CMK (cell line): Measurements from ENCODE around the gene BIRC2.
A peak's percentile ranks its signal among the peaks of the same experiment; 100 is the strongest.
"Not testable (repeated sequence)": the region's sequence is repeated elsewhere in the genome, so short reads cannot be mapped to it uniquely, and the experiment has no call there.

Source experiments
- DNase-seq: peaks from one replicate; pipeline ENCODE4 v3.0.0-alpha.2; 2010; ENCODE audit warnings: low read depth

Gene BIRC2

DNA sequence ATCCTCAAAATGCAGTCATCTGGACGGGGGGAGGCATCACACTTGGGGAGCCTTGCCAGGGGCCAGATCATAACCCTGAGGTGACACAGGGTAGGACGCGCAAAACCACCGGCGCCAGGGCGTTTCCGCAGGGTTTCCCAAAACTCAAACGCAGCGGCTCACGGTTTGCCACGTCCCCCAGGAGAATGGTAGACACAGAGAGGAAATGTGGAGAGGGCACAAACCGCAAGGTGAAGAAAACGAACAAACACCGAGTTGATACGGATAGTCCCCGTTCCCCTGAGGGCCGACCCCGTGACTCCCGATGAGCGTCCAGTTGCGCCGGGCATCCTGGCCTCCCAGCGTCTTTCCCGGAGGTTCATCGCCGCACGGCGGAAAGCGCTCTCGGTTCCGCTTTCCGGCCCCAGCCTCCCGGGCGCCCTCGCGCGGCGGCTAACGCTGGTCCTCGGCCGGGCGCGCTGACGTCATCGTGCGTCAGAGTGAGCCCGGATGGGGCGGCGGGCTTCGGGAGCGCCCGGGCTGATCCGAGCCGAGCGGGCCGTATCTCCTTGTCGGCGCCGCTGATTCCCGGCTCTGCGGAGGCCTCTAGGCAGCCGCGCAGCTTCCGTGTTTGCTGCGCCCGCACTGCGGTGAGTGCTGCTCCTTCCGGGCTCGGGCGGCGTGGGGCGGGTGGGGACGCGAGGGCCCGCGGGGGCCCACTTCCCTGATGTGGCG, at the start of gene BIRC2:
Gene BIRC2, plus strand, starts transcription at position 467 of the 714 bp plus-strand sequence. CDS start 2,641 bp downstream, outside the sequence.
- peak; percentile 77 for DNase-seq

DNA sequence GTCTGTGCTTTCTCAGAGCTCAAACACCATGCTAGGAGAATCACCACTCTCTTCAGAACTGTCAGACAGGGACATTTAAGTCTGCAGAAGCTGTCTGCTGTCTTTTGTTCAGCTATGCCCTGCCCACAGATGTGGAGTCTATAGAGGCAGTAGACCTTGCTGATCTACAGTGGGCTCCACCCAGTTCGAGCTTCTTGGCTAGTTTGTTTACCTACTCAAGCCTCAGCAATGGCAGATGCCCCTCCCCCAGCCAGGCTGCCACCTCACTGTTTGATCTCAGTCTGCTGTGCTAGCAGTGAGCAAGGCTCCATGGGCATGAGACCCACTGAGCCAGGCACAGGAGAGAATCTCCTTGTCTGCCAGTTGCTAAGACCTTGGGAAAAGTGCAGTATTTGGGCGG, 46.2 kb upstream of the BIRC2 start:
- not testable (repeated sequence) for DNase-seq

DNA sequence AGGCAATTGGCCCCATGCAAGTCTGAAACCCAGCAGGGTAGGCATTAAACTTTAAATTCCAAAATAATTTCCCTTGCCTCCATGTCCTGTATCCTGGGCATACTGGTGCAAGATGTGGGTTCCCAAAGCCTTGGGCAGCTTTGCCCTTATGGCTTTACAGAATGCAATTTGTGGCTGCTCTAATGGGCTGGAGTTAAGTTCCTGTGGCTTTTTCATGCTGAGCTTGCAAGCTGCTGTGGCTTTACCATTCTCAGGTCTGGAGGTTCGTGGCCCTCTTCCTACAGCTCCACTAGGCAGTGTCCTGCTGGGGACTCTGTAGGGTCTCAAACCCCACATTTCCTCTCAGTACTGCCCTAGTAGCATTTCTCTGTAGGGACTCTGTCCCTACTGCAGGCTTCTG, 44.8 kb upstream of the BIRC2 start:
- no peak for DNase-seq

DNA sequence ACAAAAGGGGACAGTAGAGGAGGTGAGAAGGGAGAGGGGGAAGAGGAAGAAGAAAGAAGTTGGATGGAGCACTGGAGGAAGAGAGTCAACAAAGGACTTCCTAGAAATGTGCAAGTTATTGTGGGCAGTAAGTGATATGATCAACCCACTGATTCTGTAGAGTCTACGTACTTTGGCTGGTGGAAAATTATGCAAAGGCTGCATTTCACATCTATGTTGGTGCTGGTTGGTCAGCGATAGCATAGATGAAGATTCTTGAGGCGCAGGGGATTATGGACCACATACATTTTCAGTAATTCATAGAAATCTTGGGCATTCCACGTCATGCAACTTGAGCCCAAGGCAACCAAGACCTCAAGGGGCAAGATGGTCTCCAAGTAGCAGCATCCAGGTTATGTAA, 42.3 kb upstream of the BIRC2 start:
- DNase-seq, result no peak

DNA sequence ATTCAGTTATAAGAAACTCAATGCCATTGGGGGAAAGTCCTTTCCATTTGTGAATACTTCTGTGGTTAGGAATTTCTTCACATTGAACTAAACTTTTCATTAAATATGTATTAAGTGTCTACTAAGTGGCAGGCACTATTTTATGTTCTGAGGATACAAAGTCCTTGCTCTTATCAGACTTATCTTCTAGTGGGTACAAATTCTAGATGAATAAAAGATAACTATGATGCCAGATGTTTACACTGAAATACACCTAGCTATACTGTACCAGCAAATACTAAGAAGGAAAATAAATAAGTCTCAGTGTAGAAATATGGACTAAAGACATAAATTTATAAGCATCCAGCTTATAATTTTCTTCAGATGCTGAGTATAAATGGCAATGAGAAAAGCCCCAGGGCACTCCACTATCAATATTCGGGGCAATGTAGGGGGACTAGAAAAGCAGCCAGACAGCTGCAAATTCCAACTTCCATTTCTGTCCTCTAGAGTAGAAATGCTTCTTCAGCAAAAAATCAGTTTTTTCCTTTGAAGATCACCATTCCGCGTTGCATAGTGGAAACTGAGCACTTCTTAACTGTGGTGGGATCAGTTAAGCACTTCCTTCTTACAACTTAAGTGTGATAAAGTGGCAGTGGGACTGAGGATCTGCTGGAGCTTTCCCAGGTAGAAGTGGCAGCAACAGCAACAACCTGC, 41.5 kb upstream of the BIRC2 start:
- no peak for DNase-seq

DNA sequence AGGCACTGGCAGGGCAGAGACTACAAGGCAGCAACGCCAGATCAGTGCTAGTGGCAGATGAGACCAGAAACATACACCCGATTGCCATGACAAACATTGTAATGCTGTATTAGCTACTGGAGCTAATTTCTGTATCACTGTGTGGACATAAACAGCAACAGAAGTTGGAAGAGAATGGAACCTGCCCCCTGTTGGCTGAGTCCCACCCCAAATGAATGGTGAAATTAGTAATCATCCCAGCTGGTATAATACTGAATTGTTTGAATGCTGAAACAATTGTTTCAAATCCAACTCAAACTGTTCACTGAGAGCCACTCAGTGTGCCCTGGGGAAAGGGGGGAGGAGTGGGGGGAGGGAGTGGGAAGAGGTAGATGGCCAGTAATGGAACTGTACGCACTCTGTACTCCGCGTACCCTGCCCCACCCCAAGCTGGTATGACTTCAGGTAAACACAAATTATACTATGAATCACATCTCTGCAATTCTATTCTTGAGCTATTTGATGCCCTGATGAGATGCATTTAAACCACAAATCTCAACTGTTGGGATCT, 40.9 kb upstream of the BIRC2 start:
- DNase-seq, result no peak

DNA sequence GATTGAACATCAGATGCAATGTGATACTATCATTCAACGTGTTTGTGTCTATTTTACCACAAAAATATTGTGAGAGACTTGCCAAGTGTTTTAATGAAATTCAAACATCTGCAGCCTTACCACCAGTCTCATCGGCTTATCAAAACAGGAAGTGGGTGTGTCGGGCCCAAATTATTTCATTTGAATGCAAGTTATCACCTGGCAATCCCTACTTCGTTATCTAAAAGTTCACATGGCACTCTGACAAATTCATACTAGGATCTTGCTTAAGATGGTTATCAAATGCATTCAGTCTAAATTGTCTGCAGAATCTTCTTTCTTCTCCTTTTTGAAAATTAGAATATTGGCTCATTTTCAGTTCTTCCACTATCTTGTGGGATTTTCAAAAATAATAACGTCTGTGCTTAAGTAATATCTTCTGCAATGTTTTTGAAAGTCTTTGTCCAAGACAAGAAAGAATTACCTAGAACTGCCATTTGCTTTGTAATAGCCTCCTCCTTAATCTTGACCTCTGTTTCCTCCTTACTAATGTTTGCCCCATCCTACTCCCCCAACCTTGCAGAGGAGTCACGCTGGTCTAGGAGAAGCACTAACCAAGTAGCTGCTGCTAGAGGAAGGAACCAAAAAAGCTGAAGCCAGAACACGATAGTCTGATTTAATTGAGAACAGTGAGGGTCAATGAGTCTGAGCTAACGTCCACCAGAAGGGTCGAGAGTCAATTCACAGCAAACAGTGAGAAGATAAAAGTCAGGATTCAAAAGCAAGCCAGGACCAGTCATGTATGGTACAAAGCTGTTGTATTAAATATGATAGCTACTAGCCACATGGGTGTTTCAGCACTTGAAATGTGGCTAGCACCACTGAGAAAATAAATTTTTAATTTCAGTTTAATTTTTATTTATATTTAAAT, 39.9 kb upstream of the BIRC2 start:
- DNase-seq, result no peak

DNA sequence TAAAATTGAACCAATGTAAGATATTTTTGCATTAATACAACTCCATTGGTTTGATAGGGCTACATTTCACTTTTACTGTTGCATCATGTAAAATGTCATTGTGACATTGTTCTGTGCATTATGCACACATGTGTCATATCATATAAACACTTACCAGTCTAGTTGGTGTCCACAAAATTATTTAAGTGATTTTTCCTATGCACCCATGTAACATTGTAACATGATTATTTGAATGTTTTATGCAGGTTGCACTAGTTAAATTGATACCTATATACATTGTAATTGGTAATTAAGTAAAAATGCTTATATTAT, 39.3 kb upstream of the BIRC2 start:
- no peak for DNase-seq

DNA sequence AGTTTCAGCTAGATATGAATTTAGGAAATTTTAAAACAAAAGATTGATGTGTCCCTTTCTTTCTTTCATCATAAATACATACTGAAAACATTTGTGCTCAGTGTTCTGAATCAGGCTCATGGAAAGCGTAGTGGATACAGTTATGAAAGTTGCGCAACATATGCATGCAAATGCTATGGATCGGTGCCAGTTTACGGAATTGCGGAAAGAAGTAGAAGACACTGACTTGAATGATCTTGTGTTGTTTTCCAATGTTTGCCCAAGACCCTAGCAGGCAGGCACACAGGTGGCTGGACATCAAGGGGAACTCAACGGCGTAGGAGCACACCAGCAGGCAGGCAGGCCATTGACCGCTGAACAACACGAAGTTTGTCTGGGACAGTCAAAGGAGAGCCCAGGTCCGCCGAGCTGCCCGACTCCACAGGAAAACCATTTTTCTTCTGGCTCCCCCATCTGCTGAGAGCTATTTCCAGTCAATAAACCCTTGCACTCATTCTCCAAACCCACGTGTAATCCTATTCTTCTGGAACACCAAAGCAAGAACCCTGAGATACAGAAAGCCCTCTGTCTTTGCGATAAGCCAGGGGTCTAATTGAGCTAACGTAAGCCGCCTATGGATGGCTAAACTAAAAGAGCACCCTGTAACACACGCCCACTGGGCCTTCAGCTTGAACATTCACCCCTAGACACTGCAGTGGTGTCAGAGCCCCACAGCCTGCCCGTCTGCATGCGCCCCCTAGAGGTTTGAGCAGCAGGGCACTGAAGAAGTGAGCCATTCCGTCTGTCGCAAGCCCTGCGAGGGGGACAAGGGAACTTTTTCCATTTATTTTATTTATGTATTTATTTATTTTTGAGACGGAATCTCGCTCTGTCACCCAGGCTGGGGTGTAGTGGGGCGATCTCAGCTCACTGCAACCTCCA, 37.1 kb upstream of the BIRC2 start:
- DNase-seq, result no peak

DNA sequence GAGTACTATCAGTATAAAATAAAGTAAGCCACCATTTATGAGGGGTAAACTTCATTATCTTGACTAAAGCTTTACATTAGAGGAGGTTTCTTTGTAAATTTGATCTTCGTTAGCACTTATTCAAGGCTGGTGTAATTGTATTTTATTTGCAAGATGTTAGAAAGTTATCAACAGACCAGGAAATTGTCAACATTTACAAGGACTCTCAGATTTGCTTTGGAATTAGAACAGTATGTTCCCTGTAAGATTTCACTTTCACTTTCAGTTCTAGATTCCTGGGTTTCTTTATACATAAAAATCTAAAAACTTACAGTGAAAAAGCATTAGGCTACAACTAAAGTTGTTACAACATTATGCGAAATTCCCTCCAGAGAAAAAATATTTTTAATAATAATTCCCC, 34.3 kb upstream of the BIRC2 start:
- DNase-seq, result no peak

DNA sequence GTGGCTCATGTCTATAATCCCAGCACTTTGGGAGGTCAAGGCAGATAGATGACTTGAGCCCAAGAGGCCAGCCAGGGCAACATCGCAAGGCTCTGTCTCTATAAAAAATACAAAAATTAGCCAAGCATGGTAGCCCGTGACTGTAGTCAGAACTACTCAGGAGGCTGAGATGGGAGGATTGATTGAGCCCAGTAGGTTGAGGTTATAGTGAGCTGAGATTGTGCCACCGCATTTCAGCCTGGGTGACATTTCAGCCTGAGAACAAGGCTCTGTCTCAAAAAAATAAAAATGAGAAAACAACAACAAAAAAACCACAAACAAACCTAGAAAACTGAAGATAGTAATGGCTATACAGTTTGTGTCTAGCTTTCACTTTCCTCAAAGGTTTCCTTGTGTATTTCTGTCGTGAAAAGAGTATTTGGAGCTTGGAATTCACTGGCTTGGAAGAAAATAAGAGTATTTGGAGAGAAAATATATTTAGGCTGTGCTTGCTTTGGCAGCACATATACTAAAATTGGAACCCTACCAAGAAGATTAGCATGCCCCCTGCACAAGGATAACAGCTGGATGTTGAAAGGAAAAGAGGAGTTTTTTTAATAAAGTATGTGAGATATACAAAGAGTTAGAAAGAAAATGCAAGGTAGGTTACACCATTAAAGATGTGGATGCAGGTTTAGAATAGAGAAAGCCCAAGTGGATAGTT, 33.6 kb upstream of the BIRC2 start:
- DNase-seq, result no peak

DNA sequence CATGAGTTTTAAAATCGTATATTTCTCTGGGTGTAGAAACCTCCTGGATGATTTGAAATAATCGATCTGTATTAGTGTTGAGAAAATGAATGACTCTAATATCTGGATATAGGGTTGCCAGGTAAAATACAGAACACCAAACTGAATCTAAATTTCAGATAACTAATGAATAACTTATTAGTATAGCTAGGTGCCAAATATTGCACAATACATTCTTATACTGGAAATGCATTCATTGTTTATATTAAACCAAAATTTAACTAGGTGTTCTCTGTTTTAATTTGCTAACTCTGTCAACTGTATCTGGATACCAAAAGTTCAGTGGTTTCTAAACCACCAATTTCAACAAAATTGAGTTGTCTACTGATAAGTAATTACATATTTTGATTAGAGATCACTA, 32.2 kb upstream of the BIRC2 start:
- no peak for DNase-seq

DNA sequence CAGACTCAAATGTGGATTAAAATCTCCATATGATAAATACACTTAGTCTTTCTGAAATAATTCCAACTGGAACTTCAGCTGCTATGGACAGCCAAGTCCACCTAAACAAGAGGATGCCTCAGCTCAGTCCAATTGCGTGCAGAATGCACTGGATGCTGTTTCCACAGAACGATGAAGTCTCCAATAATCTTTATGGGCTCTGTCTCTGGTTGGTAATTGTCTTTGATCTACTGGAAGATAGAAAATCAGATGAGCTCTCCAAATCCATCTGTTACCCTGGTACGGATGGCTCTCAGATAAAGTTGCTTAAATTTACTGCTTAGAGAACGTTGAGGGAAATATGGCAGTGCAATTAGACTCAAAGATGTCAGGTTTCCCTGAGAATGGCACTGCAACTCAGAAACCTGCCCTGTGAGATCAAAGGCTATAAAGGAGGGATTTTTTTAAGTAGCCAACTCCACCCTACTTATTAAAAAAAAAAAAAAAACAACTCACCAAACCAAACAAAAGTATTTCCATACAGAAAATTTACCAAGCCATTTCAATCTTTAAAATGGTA, 30.6 kb upstream of the BIRC2 start:
- DNase-seq, result no peak

DNA sequence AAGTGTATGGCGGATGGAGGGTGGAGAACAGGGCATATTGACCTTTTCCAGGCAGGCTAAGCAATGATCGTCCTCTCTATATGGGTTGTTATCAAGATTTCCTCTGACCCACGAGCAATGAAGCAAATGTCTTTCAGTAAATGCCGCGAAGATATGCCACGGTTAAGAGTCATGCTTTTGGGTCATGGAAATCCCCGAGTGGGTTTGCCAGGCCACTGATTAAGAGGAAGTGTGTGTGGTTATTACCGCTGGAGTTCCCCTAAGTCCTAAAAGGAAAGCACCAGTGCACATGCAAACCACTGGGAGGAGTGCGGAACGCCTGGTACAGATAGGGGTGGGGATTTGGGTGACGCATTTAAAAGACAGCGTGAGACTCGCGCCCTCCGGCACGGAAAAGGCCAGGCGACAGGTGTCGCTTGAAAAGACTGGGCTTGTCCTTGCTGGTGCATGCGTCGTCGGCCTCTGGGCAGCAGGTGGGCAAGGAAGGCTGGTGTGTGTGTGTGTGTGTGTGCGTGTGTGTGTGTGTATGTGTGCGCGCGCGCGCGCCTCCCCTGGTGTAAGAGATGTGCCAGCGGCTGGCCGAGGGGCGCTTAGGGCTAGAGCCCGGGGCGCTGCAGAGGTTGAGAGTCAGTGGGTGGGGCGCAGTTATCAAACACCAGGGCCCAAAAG, 29.8 kb upstream of the BIRC2 start, which contains the start of gene BIRC3:
Gene BIRC3, plus strand, starts transcription at position 386 of the 669 bp plus-strand sequence. CDS start 7,026 bp downstream, outside the sequence.
- DNase-seq, result peak; percentile 79

DNA sequence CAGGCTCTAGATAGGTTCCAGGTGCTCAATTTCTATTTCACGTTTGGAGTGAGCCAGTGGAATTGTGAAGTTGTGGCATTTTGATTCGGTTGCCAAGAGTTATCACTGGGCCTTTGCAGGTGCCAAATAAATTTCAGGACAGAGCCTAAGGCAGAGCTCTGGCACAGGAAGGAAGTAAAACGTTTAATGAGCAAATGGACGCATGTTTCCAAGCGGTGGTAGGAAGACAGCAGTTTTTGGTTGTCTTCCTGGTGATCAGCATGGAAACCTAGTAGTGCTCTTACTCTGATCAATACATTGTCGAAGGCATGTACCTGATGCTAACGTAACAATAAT, 29.3 kb upstream of the BIRC2 start:
- no peak for DNase-seq

DNA sequence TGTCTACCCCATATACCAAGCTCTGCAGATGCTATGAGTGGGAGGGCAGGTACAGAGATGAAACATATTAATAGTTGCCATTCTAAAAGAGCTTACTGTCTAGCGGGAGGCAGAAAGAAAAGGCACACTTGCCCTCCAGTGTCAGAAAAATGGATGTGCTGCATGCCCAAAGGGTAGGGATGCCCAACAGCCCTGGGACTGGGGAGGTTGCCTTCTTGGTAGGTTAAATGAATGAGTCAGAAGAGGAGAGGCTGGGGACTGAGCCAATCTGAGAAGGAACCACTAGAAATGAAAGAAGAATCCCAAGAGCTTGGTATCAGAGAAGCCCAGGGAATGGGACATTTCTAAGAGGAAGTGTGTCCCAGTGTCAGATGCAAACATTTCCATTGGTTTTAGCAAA, 28.5 kb upstream of the BIRC2 start:
- DNase-seq, result no peak

DNA sequence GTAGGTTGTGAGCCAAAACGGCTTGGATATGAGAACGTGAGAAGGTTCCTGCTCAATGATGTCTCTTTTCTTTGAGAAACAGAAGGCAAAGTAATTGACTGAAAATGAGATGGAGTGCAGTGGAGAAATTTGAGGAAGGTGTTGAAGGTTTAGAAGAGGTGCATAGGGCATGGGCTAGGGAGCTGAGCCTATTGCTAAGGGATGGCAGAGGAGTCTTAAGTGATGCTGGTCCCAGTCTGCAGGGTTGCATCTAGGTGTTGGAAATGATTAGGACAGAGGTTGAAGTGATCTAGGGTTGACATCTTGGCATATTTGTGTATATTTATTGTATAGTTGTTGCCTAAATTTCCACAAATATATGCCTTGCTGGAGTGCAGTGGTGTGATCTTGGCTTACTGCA, 27.5 kb upstream of the BIRC2 start:
- DNase-seq, result no peak

DNA sequence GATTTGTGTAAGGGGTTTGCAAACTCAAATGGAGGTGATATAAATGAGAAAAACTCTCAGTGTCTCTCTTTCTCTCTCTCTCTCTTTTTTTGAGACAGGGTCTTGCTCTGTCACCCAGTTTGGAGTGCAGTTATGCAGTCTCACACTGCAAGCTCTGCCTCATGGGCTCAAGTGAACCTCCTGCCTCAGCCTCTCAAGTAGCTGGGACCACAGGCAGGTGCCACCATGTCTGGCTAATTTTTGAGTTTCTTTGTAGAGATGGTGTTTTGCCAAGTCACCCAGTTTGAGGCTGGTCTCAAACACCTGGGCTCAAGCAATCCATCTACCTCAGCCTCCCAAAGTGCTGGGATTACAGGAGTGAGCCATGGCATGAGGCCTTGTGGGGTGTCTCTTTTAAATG, 26.8 kb upstream of the BIRC2 start:
- no peak for DNase-seq

DNA sequence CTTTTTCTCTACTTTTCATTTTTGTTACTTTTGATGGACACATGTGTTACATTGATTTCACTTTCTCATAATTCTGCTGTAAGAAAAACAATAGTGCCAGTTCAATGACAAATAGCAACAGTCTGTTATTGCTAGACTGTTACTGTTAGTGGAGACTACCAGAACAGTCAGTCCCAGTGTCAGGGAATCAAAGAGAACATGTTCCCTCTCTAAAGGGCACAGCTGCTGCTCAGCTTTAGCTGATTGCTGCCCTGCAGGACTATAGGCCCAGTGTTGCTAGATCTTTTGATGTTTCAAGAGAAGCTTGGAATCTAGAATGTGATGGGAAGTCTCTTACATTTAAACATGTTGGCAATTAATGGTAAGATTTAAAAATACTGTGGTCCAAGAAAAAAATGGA, 26.3 kb upstream of the BIRC2 start:
- no peak for DNase-seq

DNA sequence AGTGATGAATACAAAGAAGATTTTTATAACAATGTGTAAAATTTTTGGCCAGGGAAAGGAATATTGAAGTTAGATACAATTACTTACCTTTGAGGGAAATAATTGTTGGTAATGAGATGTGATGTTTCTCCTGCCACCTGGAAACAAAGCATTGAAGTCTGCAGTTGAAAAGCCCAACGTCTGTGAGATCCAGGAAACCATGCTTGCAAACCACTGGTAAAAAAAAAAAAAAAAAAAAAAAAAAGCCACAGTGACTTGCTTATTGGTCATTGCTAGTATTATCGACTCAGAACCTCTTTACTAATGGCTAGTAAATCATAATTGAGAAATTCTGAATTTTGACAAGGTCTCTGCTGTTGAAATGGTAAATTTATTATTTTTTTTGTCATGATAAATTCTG, 24.5 kb upstream of the BIRC2 start:
- no peak for DNase-seq
